ENCODE results near the gene KIF22.

GRCh38 chr16:29784157-29784556 is 6.4 kb upstream of the KIF22 start:
- no peak for TF ChIP-seq SP1 (IDR thresholded peaks at IDR 0.05)
- TF ChIP-seq L3MBTL2 (conservative IDR thresholded peaks at IDR 0.05) = no peak
